ENCODE measurements around the gene GGT5.
"Not testable (repeated sequence)": the region's sequence is repeated elsewhere in the genome, so short reads cannot be mapped to it uniquely, and the experiment has no call there.

Gene GGT5

GRCh38 chr22:24183321-24184031 is 61.4 kb downstream of the GGT5 start:
- Histone ChIP-seq H2AFZ (ENCODE audit: low read length, unreplicated experiment) (no peak overlapping the region), H3K4me1 (ENCODE audit: control insufficient read depth, insufficient read depth, low read length, unreplicated experiment) (no peaks in the 10 kb centered on the region), H3K27ac (ENCODE audit: low read depth, low read length) (no peak overlapping the region)

GRCh38 chr22:24182900-24183246 is 62.0 kb downstream of the GGT5 start:
- H3K4me1 ChIP-seq (ENCODE audit: control insufficient read depth, insufficient read depth, low read length, unreplicated experiment); H3K4me3 ChIP-seq (ENCODE audit: low read depth, low read length); H3K27ac ChIP-seq (ENCODE audit: low read depth, low read length); H2AFZ ChIP-seq (ENCODE audit: low read length, unreplicated experiment); H3K79me2 ChIP-seq (ENCODE audit: control insufficient read depth, insufficient read depth, low read length, unreplicated experiment); H3K36me3 ChIP-seq (ENCODE audit: insufficient read depth, low read length); H3K27me3 ChIP-seq (ENCODE audit: insufficient read depth, low read length): not testable (repeated sequence)

More at GRCh38 chr22:24183321-24184031, 61.4 kb downstream of the GGT5 start:
- Histone ChIP-seq H3K27me3 (ENCODE audit: insufficient read depth, low read length) (no peaks in the 10 kb centered on the region), H3K36me3 (ENCODE audit: insufficient read depth, low read length) (no peaks in the 10 kb centered on the region), H3K4me3 (ENCODE audit: low read depth, low read length) (no peak overlapping the region), H3K79me2 (ENCODE audit: control insufficient read depth, insufficient read depth, low read length, unreplicated experiment) (no peaks in the 10 kb centered on the region)

- H3K4me3 ChIP-seq (ENCODE audit: low read depth, low read length), result no peak overlapping the region
- no peaks in the 10 kb centered on the region for H3K4me1 ChIP-seq (ENCODE audit: control insufficient read depth, insufficient read depth, low read length, unreplicated experiment)
- H3K27me3 ChIP-seq (ENCODE audit: insufficient read depth, low read length), result no peaks in the 10 kb centered on the region
- no peak overlapping the region for H3K27ac ChIP-seq (ENCODE audit: low read depth, low read length)
- no peaks in the 10 kb centered on the region for H3K36me3 ChIP-seq (ENCODE audit: insufficient read depth, low read length)
- no peaks in the 10 kb centered on the region for H3K79me2 ChIP-seq (ENCODE audit: control insufficient read depth, insufficient read depth, low read length, unreplicated experiment)
- no peak overlapping the region for H2AFZ ChIP-seq (ENCODE audit: low read length, unreplicated experiment)
Measured at GRCh38 chr22:24181996-24182899, 62.6 kb downstream of the GGT5 start.

- Histone ChIP-seq H3K4me1 (ENCODE audit: control insufficient read depth, insufficient read depth, low read length, unreplicated experiment) (no peaks in the 10 kb centered on the region), H3K4me3 (ENCODE audit: low read depth, low read length) (peak within 1 kb of the TSS; percentile 33; the same call in 1 of the 2 replicates), H3K27ac (ENCODE audit: low read depth, low read length) (no peak within 1 kb of the TSS), H3K79me2 (ENCODE audit: control insufficient read depth, insufficient read depth, low read length, unreplicated experiment) (no peaks in the 10 kb centered on the region), H3K36me3 (ENCODE audit: insufficient read depth, low read length) (no peaks in the 10 kb centered on the region), H2AFZ (ENCODE audit: low read length, unreplicated experiment) (no peak within 1 kb of the TSS), H3K27me3 (ENCODE audit: insufficient read depth, low read length) (no peaks in the 10 kb centered on the region)
Measured at GRCh38 chr22:24181088-24181995, 63.5 kb downstream of the GGT5 start, which contains the start of gene SUSD2. TSS of gene SUSD2 (plus strand) at chr22:24181487. CDS start at chr22:24181520, 33 bp downstream.

- H3K36me3 ChIP-seq (ENCODE audit: insufficient read depth, low read length), result no peaks in the 10 kb centered on the region
- H3K27ac ChIP-seq (ENCODE audit: low read depth, low read length), result no peak overlapping the region
- H3K4me1 ChIP-seq (ENCODE audit: control insufficient read depth, insufficient read depth, low read length, unreplicated experiment), result no peaks in the 10 kb centered on the region
- no peak overlapping the region for H3K4me3 ChIP-seq (ENCODE audit: low read depth, low read length)
- no peaks in the 10 kb centered on the region for H3K27me3 ChIP-seq (ENCODE audit: insufficient read depth, low read length)
- no peaks in the 10 kb centered on the region for H3K79me2 ChIP-seq (ENCODE audit: control insufficient read depth, insufficient read depth, low read length, unreplicated experiment)
- no peak overlapping the region for H2AFZ ChIP-seq (ENCODE audit: low read length, unreplicated experiment)
Measured at GRCh38 chr22:24180316-24181087, 64.4 kb downstream of the GGT5 start.

GRCh38 chr22:24179478-24180210 is 65.2 kb downstream of the GGT5 start:
- Histone ChIP-seq H3K79me2 (ENCODE audit: control insufficient read depth, insufficient read depth, low read length, unreplicated experiment) (no peaks in the 10 kb centered on the region), H3K4me1 (ENCODE audit: control insufficient read depth, insufficient read depth, low read length, unreplicated experiment) (no peaks in the 10 kb centered on the region), H3K27ac (ENCODE audit: low read depth, low read length) (no peak overlapping the region), H3K4me3 (ENCODE audit: low read depth, low read length) (no peak overlapping the region), H3K27me3 (ENCODE audit: insufficient read depth, low read length) (no peaks in the 10 kb centered on the region), H3K36me3 (ENCODE audit: insufficient read depth, low read length) (no peaks in the 10 kb centered on the region), H2AFZ (ENCODE audit: low read length, unreplicated experiment) (no peak overlapping the region)

- H2AFZ ChIP-seq (ENCODE audit: low read length, unreplicated experiment), result no peak overlapping the region
- H3K79me2 ChIP-seq (ENCODE audit: control insufficient read depth, insufficient read depth, low read length, unreplicated experiment), result no peaks in the 10 kb centered on the region
- no peak overlapping the region for H3K4me3 ChIP-seq (ENCODE audit: low read depth, low read length)
- no peaks in the 10 kb centered on the region for H3K36me3 ChIP-seq (ENCODE audit: insufficient read depth, low read length)
- H3K27ac ChIP-seq (ENCODE audit: low read depth, low read length), result no peak overlapping the region
- no peaks in the 10 kb centered on the region for H3K27me3 ChIP-seq (ENCODE audit: insufficient read depth, low read length)
- H3K4me1 ChIP-seq (ENCODE audit: control insufficient read depth, insufficient read depth, low read length, unreplicated experiment), result no peaks in the 10 kb centered on the region
Measured at GRCh38 chr22:24178502-24179440, 66.1 kb downstream of the GGT5 start.

GRCh38 chr22:24178021-24178431 is 66.9 kb downstream of the GGT5 start:
- no peaks in the 10 kb centered on the region for H3K36me3 ChIP-seq (ENCODE audit: insufficient read depth, low read length)
- no peaks in the 10 kb centered on the region for H3K4me1 ChIP-seq (ENCODE audit: control insufficient read depth, insufficient read depth, low read length, unreplicated experiment)
- H3K4me3 ChIP-seq (ENCODE audit: low read depth, low read length), result no peak overlapping the region
- H3K27me3 ChIP-seq (ENCODE audit: insufficient read depth, low read length), result no peaks in the 10 kb centered on the region
- H3K79me2 ChIP-seq (ENCODE audit: control insufficient read depth, insufficient read depth, low read length, unreplicated experiment), result no peaks in the 10 kb centered on the region
- H3K27ac ChIP-seq (ENCODE audit: low read depth, low read length), result no peak overlapping the region
- H2AFZ ChIP-seq (ENCODE audit: low read length, unreplicated experiment), result no peak overlapping the region

GRCh38 chr22:24177456-24177855 is 67.4 kb downstream of the GGT5 start:
- Histone ChIP-seq H3K27me3 (ENCODE audit: insufficient read depth, low read length) (no peaks in the 10 kb centered on the region), H3K4me3 (ENCODE audit: low read depth, low read length) (no peak overlapping the region), H2AFZ (ENCODE audit: low read length, unreplicated experiment) (no peak overlapping the region), H3K4me1 (ENCODE audit: control insufficient read depth, insufficient read depth, low read length, unreplicated experiment) (no peaks in the 10 kb centered on the region), H3K79me2 (ENCODE audit: control insufficient read depth, insufficient read depth, low read length, unreplicated experiment) (no peaks in the 10 kb centered on the region), H3K36me3 (ENCODE audit: insufficient read depth, low read length) (no peaks in the 10 kb centered on the region), H3K27ac (ENCODE audit: low read depth, low read length) (no peak overlapping the region)

All from ACC112 (cell line).